HFF-Myc (cell line): ENCODE measurements around the gene PER2.

Experiments
- DNase-seq: peaks from one replicate; pipeline ENCODE4 v3.0.0-alpha.2; 2011; ENCODE audit warnings: low read depth; ENCODE audit errors: extremely low read depth
- H3K4me3 ChIP-seq: replicated peaks from 2 replicates; pipeline ENCODE4 v1.5.1; 2011; ENCODE audit warnings: low read depth, mild to moderate bottlenecking, control low read depth, low read length
- CTCF ChIP-seq: IDR thresholded peaks from 2 replicates; pipeline ENCODE4 v1.5.1; 2012; ENCODE audit warnings: mild to moderate bottlenecking, low read depth, low read length, control low read depth; ENCODE audit errors: missing control alignments

The PER2 gene

GRCh38 chr2:238282861-238283738, 5.3 kb downstream of the PER2 start:
- no peak overlapping the region for H3K4me3 ChIP-seq
- DNase-seq = no peak
- no peak for TF ChIP-seq CTCF

GRCh38 chr2:238281826-238282480, 6.5 kb downstream of the PER2 start:
- H3K4me3 ChIP-seq = no peak overlapping the region
- no peak for DNase-seq
- TF ChIP-seq CTCF = no peak

GRCh38 chr2:238280083-238280825, 8.2 kb downstream of the PER2 start:
- TF ChIP-seq CTCF = no peak
- DNase-seq = no peak
- H3K4me3 ChIP-seq = no peak overlapping the region

GRCh38 chr2:238279324-238279682, 9.1 kb downstream of the PER2 start:
- TF ChIP-seq CTCF = no peak
- H3K4me3 ChIP-seq = no peak overlapping the region
- no peak for DNase-seq

- H3K4me3 ChIP-seq = no peak overlapping the region
- TF ChIP-seq CTCF = no peak
- no peak for DNase-seq
Measured at GRCh38 chr2:238278626-238279323, 9.6 kb downstream of the PER2 start.

GRCh38 chr2:238277695-238278094, 10.7 kb downstream of the PER2 start:
- DNase-seq = no peak
- no peak for TF ChIP-seq CTCF
- no peak overlapping the region for H3K4me3 ChIP-seq
